SU-DHL-6 (cell line): Measurements from ENCODE around the gene FLT1.

Experiments used
- H2AFZ ChIP-seq: fragments of 200-600 bp; sonication (generic); 2 replicates; pipeline ENCODE4 v1.6.1; 2014; ENCODE audit warnings: low read depth, mild to moderate bottlenecking, moderate library complexity, mixed read lengths, antibody characterized with exemption, low read length; ENCODE audit not compliant: severe bottlenecking
- H3F3A ChIP-seq: fragments of 200-600 bp; shearing (Covaris generic); 2 replicates; pipeline ENCODE4 v1.6.0; 2016; ENCODE audit warnings: antibody characterized with exemption, mild to moderate bottlenecking; ENCODE audit not compliant: insufficient read depth
- H3K27ac ChIP-seq: fragments of 200-600 bp; sonication (generic); 2 replicates; pipeline ENCODE4 v1.5.1; 2016; ENCODE audit warnings: low read depth, mild to moderate bottlenecking, low read length, moderate library complexity, mixed read lengths
- H3K27me3 ChIP-seq: fragments of 200-600 bp; sonication (generic), shearing (Covaris generic); 2 replicates; pipeline ENCODE4 v1.6.0; 2014; ENCODE audit warnings: mild to moderate bottlenecking, low read length
- H3K36me3 ChIP-seq: fragments of 200-600 bp; sonication (generic); 2 replicates; pipeline ENCODE4 v1.6.1; 2014; ENCODE audit warnings: mild to moderate bottlenecking, low read length, mixed read lengths
- H3K4me2 ChIP-seq: fragments of 300-600, 200-600 bp; shearing (Covaris generic), sonication (generic); 2 replicates; pipeline ENCODE4 v1.6.0; 2014; ENCODE audit warnings: low read length, low read depth, mild to moderate bottlenecking; ENCODE audit not compliant: poor library complexity, severe bottlenecking
- H3K4me3 ChIP-seq: fragments of 200-600 bp; sonication (generic); 2 replicates; pipeline ENCODE4 v1.5.1; 2014; ENCODE audit warnings: antibody characterized with exemption, low read length, mild to moderate bottlenecking, mixed read lengths; ENCODE audit not compliant: insufficient read depth, poor library complexity, severe bottlenecking
- H3K79me2 ChIP-seq: fragments of 200-600 bp; sonication (generic); 2 replicates; pipeline ENCODE4 v1.6.1; 2014; ENCODE audit warnings: mild to moderate bottlenecking, low read length, moderate library complexity; ENCODE audit not compliant: insufficient read depth
- H3K9ac ChIP-seq: fragments of 200-600 bp; sonication (generic); 2 replicates; pipeline ENCODE4 v1.7.0; 2014; ENCODE audit warnings: mild to moderate bottlenecking, low read length
- H3K9me2 ChIP-seq: fragments of 200-600 bp; sonication (generic); replicated peaks from 2 replicates; pipeline ENCODE4 v1.6.1; 2014; ENCODE audit warnings: low read length; ENCODE audit not compliant: insufficient read depth
- H3K9me3 ChIP-seq: fragments of 200-600 bp; sonication (generic); 2 replicates; pipeline ENCODE4 v1.6.1; 2014; ENCODE audit warnings: low read length, mixed read lengths; ENCODE audit not compliant: insufficient read depth
- H4K20me1 ChIP-seq: fragments of 200-600 bp; sonication (generic); 2 replicates; pipeline ENCODE4 v1.6.1; 2014; ENCODE audit warnings: low read depth, mild to moderate bottlenecking, antibody characterized with exemption, low read length, moderate library complexity, mixed read lengths
- CTCF ChIP-seq: fragments of 200-600 bp; sonication (generic); IDR thresholded peaks from one replicate; pipeline ENCODE4 v1.5.1; 2017; ENCODE audit warnings: antibody characterized with exemption, mild to moderate bottlenecking, low read length, moderate library complexity; ENCODE audit not compliant: insufficient read depth, poor library complexity, severe bottlenecking
- EZH2phosphoT487 ChIP-seq: fragments of 200-600 bp; sonication (generic), shearing (Covaris generic); conservative IDR thresholded peaks from 2 replicates; pipeline ENCODE4 v1.6.1; 2018; ENCODE audit warnings: mild to moderate bottlenecking, antibody characterized with exemption, low read length, moderate library complexity, mixed read lengths

The FLT1 gene

GRCh38 chr13:28340272-28340793 lies 154.6 kb downstream of the FLT1 start:
- Histone ChIP-seq H3F3A (no peaks in the 10 kb centered on the region), H3K4me3 (no peak overlapping the region), H2AFZ (no peak overlapping the region), H3K27me3 (no peaks in the 10 kb centered on the region), H3K9me2 (no peaks in the 10 kb centered on the region), H3K27ac (no peak overlapping the region), H3K9ac (no peak overlapping the region), H4K20me1 (no peaks in the 10 kb centered on the region), H3K36me3 (no peaks in the 10 kb centered on the region), H3K79me2 (no peaks in the 10 kb centered on the region), H3K9me3 (no peaks in the 10 kb centered on the region), H3K4me2 (no peak overlapping the region)
- TF ChIP-seq CTCF (no peak), EZH2phosphoT487 (no peak)

- no peaks in the 10 kb centered on the region for H3K9me3 ChIP-seq
- H3K4me3 ChIP-seq = no peak overlapping the region
- no peak overlapping the region for H3K27ac ChIP-seq
- no peaks in the 10 kb centered on the region for H3K9me2 ChIP-seq
- no peaks in the 10 kb centered on the region for H4K20me1 ChIP-seq
- H3K4me2 ChIP-seq = no peak overlapping the region
- TF ChIP-seq EZH2phosphoT487 (no peak), CTCF (no peak)
- no peaks in the 10 kb centered on the region for H3K27me3 ChIP-seq
- H2AFZ ChIP-seq = no peak overlapping the region
- no peaks in the 10 kb centered on the region for H3F3A ChIP-seq
- no peaks in the 10 kb centered on the region for H3K79me2 ChIP-seq
- no peak overlapping the region for H3K9ac ChIP-seq
- no peaks in the 10 kb centered on the region for H3K36me3 ChIP-seq
These were observed 155.5 kb downstream of the FLT1 start for GRCh38 chr13:28339419-28339818.

GRCh38 chr13:28338742-28339141 lies 156.2 kb downstream of the FLT1 start:
- Histone ChIP-seq H3K79me2 (no peaks in the 10 kb centered on the region), H3K36me3 (no peaks in the 10 kb centered on the region), H3K9me3 (no peaks in the 10 kb centered on the region), H3K9ac (no peak overlapping the region), H3K4me2 (no peak overlapping the region), H3K4me3 (no peak overlapping the region), H3K27ac (no peak overlapping the region), H4K20me1 (no peaks in the 10 kb centered on the region), H2AFZ (no peak overlapping the region), H3K27me3 (no peaks in the 10 kb centered on the region), H3F3A (no peaks in the 10 kb centered on the region), H3K9me2 (no peaks in the 10 kb centered on the region)
- TF ChIP-seq EZH2phosphoT487 (no peak), CTCF (no peak)

GRCh38 chr13:28338006-28338574 lies 156.8 kb downstream of the FLT1 start:
- H4K20me1 ChIP-seq = no peaks in the 10 kb centered on the region
- no peaks in the 10 kb centered on the region for H3K36me3 ChIP-seq
- H3K79me2 ChIP-seq = no peaks in the 10 kb centered on the region
- H2AFZ ChIP-seq = no peak overlapping the region
- no peaks in the 10 kb centered on the region for H3K9me2 ChIP-seq
- TF ChIP-seq EZH2phosphoT487 = no peak
- TF ChIP-seq CTCF = no peak
- no peak overlapping the region for H3K9ac ChIP-seq
- H3K9me3 ChIP-seq = no peaks in the 10 kb centered on the region
- no peak overlapping the region for H3K4me2 ChIP-seq
- H3K4me3 ChIP-seq = no peak overlapping the region
- no peaks in the 10 kb centered on the region for H3F3A ChIP-seq
- no peaks in the 10 kb centered on the region for H3K27me3 ChIP-seq
- no peak overlapping the region for H3K27ac ChIP-seq
